GM19438 (cell line): ENCODE results near the gene ZNRF1.

ENCODE experiments used
- ATAC-seq: cut with Tn5 transposase; IDR thresholded peaks from one replicate; pipeline ENCODE4 v1.9.1; 2021; ENCODE audit warnings: low read depth; ENCODE audit not compliant: unreplicated experiment

The ZNRF1 gene

GRCh38 chr16:75095204-75095621 lies 96.4 kb downstream of the ZNRF1 start:
- no peak for ATAC-seq

GRCh38 chr16:75096656-75097055 lies 97.8 kb downstream of the ZNRF1 start:
- no peak for ATAC-seq

- ATAC-seq, result no peak
These were observed 98.5 kb downstream of the ZNRF1 start for GRCh38 chr16:75097191-75097761.

GRCh38 chr16:75097941-75098901 lies 99.4 kb downstream of the ZNRF1 start:
- no peak for ATAC-seq

- no peak for ATAC-seq
These were observed 100.3 kb downstream of the ZNRF1 start for GRCh38 chr16:75099075-75099667.

GRCh38 chr16:75099738-75100602 lies 101.1 kb downstream of the ZNRF1 start:
- peak; percentile 69 for ATAC-seq

GRCh38 chr16:75100603-75100990 lies 101.8 kb downstream of the ZNRF1 start:
- ATAC-seq, result no peak

- ATAC-seq, result no peak
These were observed 102.8 kb downstream of the ZNRF1 start for GRCh38 chr16:75101635-75102034.

- ATAC-seq, result no peak
These were observed 103.8 kb downstream of the ZNRF1 start for GRCh38 chr16:75102595-75102994.

GRCh38 chr16:75103994-75104393 lies 105.2 kb downstream of the ZNRF1 start:
- no peak for ATAC-seq

- ATAC-seq, result no peak
These were observed 106.0 kb downstream of the ZNRF1 start for GRCh38 chr16:75104836-75105235.

GRCh38 chr16:75105306-75106061 lies 106.7 kb downstream of the ZNRF1 start:
- no peak for ATAC-seq

- ATAC-seq, result no peak
These were observed 107.8 kb downstream of the ZNRF1 start for GRCh38 chr16:75106351-75107274.

GRCh38 chr16:75107505-75107904 lies 108.7 kb downstream of the ZNRF1 start:
- no peak for ATAC-seq

GRCh38 chr16:75108792-75109731 lies 110.2 kb downstream of the ZNRF1 start:
- ATAC-seq, result no peak

GRCh38 chr16:75109732-75110243 lies 111.0 kb downstream of the ZNRF1 start:
- ATAC-seq, result no peak
